Spleen (tissue), 11 donors: ENCODE results near the gene KL. TPM values are rescaled to one million over a fixed set of nuclear protein-coding genes. Genes with fewer than 3 reads are reported as not detected.

Experiments
- DNase-seq: peaks from one replicate; pipeline ENCODE4 v3.0.0-alpha.2; 2020
- H3K27ac ChIP-seq, 8 donors: fragments of 200-600 bp; sonication (generic) in 7 of 8; 1 replicate in 4 of 8; 2 replicates in 4 of 8; pipeline versions ENCODE4 v1.5.0 to v1.8.0; 2016 to 2021; ENCODE audit warnings: inconsistent platforms in 4 of 8, mild to moderate bottlenecking in 4 of 8, moderate library complexity in 1 of 8
- H3K27me3 ChIP-seq, 7 donors: fragments of 200-600 bp; sonication (generic) in 6 of 7; replicated peaks in 1 of 7; 1 replicate in 4 of 7; 2 replicates in 3 of 7; pipeline versions ENCODE4 v1.5.0 to v1.8.0; 2016 to 2021; ENCODE audit warnings: inconsistent platforms in 3 of 7, mild to moderate bottlenecking in 1 of 7
- H3K36me3 ChIP-seq, 6 donors: fragments of 200-600 bp; sonication (generic) in 5 of 6; 1 replicate in 4 of 6; 2 replicates in 2 of 6; pipeline versions ENCODE4 v1.5.0 to v1.8.0; 2016 to 2021; ENCODE audit warnings: inconsistent platforms in 2 of 6
- H3K4me1 ChIP-seq, 6 donors: fragments of 200-600 bp; sonication (generic) in 5 of 6; 1 replicate in 3 of 6; 2 replicates in 3 of 6; pipeline versions ENCODE4 v1.5.0 to v1.8.0; 2016 to 2021; ENCODE audit warnings: inconsistent platforms in 3 of 6
- H3K4me3 ChIP-seq, 8 donors: fragments of 200-600 bp; sonication (generic) in 7 of 8; 1 replicate in 4 of 8; 2 replicates in 4 of 8; pipeline versions ENCODE4 v1.5.0 to v1.8.0; 2016 to 2021; ENCODE audit warnings: inconsistent platforms in 4 of 8, mild to moderate bottlenecking in 4 of 8, moderate library complexity in 2 of 8
- H3K9me3 ChIP-seq, 8 donors: fragments of 200-600 bp; sonication (generic) in 7 of 8; 1 replicate in 4 of 8; 2 replicates in 4 of 8; pipeline versions ENCODE4 v1.5.0 to v1.8.0; 2016 to 2021; ENCODE audit warnings: inconsistent platforms in 4 of 8
- POLR2A ChIP-seq, 3 donors: fragments of 450-650 bp; IDR thresholded peaks; one replicate each; pipeline ENCODE4 v1.5.1; 2017; ENCODE audit warnings: antibody characterized with exemption in 3 of 3, mild to moderate bottlenecking in 1 of 3
- POLR2AphosphoS5 ChIP-seq, 3 donors: sonication (generic); formaldehyde crosslinking; IDR thresholded peaks; one replicate each; pipeline ENCODE4 v1.5.1; 2017; ENCODE audit warnings: antibody characterized with exemption in 3 of 3
- WGBS, 5 donors: extraction: QIAGEN DNeasy Blood & Tissue Kit in 3 of 5; methylation state at CpG; one replicate each; pipeline versions ENCODE4 v1.1.5 to v1.1.7; 2013 to 2018; 5-methylcytosine and 5-hydroxymethylcytosine counted together
- intact Hi-C: fragments of 100-400 bp; cut with DNase I; formaldehyde crosslinking; loops from one replicate; pipeline ENCODE4 v1.15.0; 2023; ENCODE audit warnings: low total_unique reads
- polyA plus RNA-seq, 3 donors: library from polyadenylated mRNA; stranded (reverse); fragments of 200-250 nt; gene quantifications; one replicate each; pipeline ENCODE4 v1.2.1, GENCODE V29; 2013
- total RNA-seq, 7 donors: library from RNA; depleted of rRNA in 3 of 7; stranded (reverse); fragments of >200 nt in 3 of 7; fragmentation: NEBNext Ultra II Directional in 4 of 7; extraction: Animal tissue kit (Norgen Biotek cat#: 25700) in 4 of 7; gene quantifications; one replicate each; pipeline versions ENCODE4 v1.1.0 to v1.2.1, GENCODE V29; 2016 to 2021
- TF ChIP-seq, protein P1 (sequence below), 11 experiments: fragments of 200-600 bp in 7 of 11; fragments of 450-650 bp in 4 of 11; sonication (generic) in 4 of 11; IDR thresholded peaks in 8 of 11; conservative IDR thresholded peaks in 3 of 11; 1 replicate in 7 of 11; 2 replicates in 4 of 11; pipeline versions ENCODE4 v1.4.0 to v1.8.0; 2016 to 2021; ENCODE audit warnings: antibody characterized with exemption in 11 of 11, inconsistent platforms in 4 of 11, mild to moderate bottlenecking in 1 of 11
- donor health status: healthy with polysubstance abuse.
- donor health status: DM: no; HTN: no; CAD: no; lungs with moderate emphysema.
- donor health status: DM: no; HTN: no; CAD: no.
- donor health status: Bipolar disorder and iron deficiency.
- donor health status: healthy.
- donor health status: DM: no; HTN: no; CAD: no.
- donor health status: DM: yes; HTN: yes; CAD: no.

Gene KL
- total and polyA plus RNA-seq, 10 donors: 0.35 to 10.2 (median 4.6) TPM

GRCh38 chr13:33099860-33100259, 83.6 kb downstream of the KL start:
- intact Hi-C loops: no loop called here
- no peak for DNase-seq
- Histone ChIP-seq H3K9me3 (peaks cover 0 to 19% (median 12%) of the 10 kb centered on the region in 8 donors), H3K4me3 (no peak overlapping the region), H3K27ac (no peak overlapping the region), H3K4me1 (no peaks in the 10 kb centered on the region), H3K36me3 (peaks cover 0 to 4% (median 0%) of the 10 kb centered on the region in 6 donors), H3K27me3 (no peaks in the 10 kb centered on the region)
- TF ChIP-seq POLR2A (IDR thresholded peaks at IDR 0.05): no peak
- TF ChIP-seq, protein P1, sequence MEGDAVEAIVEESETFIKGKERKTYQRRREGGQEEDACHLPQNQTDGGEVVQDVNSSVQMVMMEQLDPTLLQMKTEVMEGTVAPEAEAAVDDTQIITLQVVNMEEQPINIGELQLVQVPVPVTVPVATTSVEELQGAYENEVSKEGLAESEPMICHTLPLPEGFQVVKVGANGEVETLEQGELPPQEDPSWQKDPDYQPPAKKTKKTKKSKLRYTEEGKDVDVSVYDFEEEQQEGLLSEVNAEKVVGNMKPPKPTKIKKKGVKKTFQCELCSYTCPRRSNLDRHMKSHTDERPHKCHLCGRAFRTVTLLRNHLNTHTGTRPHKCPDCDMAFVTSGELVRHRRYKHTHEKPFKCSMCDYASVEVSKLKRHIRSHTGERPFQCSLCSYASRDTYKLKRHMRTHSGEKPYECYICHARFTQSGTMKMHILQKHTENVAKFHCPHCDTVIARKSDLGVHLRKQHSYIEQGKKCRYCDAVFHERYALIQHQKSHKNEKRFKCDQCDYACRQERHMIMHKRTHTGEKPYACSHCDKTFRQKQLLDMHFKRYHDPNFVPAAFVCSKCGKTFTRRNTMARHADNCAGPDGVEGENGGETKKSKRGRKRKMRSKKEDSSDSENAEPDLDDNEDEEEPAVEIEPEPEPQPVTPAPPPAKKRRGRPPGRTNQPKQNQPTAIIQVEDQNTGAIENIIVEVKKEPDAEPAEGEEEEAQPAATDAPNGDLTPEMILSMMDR (IDR thresholded peaks at IDR 0.05 in 8 of 11, conservative IDR thresholded peaks at IDR 0.05 in 3 of 11): no peak
- 69 to 92% (median 76%) methylated on average over 3 of the region's 3 CpGs for WGBS, 5 donors

GRCh38 chr13:33100886-33101285, 84.7 kb downstream of the KL start:
- peaks cover 0 to 19% (median 12%) of the 10 kb centered on the region in 8 donors for H3K9me3 ChIP-seq
- intact Hi-C loops: no loop called here
- H3K27ac ChIP-seq: no peak overlapping the region
- TF ChIP-seq, protein P1 (IDR thresholded peaks at IDR 0.05 in 8 of 11, conservative IDR thresholded peaks at IDR 0.05 in 3 of 11): no peak
- TF ChIP-seq POLR2A (IDR thresholded peaks at IDR 0.05) (no peak), POLR2AphosphoS5 (IDR thresholded peaks at IDR 0.05) (no peak)
- no peak for DNase-seq
- peaks cover 0 to 15% (median 0%) of the 10 kb centered on the region in 6 donors for H3K36me3 ChIP-seq
- H3K4me3 ChIP-seq: no peak overlapping the region
- H3K4me1 ChIP-seq: peaks cover 0 to 10% (median 0%) of the 10 kb centered on the region in 6 donors
- no peaks in the 10 kb centered on the region for H3K27me3 ChIP-seq
- WGBS, 5 donors: 81 to 93% (median 92%) methylated on average over 3 of the region's 3 CpGs

GRCh38 chr13:33101835-33102234, 85.6 kb downstream of the KL start:
- whole genome bisulfite sequencing, 5 donors: 90 to 97% (median 95%) methylated on average over 2 of the region's 2 CpGs
- DNase-seq: no peak
- intact Hi-C loops: no loop called here
- Histone ChIP-seq H3K27ac (no peak overlapping the region), H3K9me3 (peaks cover 0 to 19% (median 12%) of the 10 kb centered on the region in 8 donors), H3K36me3 (peaks cover 0 to 24% (median 0%) of the 10 kb centered on the region in 6 donors), H3K4me1 (peaks cover 0 to 11% (median 0%) of the 10 kb centered on the region in 6 donors), H3K27me3 (no peaks in the 10 kb centered on the region), H3K4me3 (no peak overlapping the region)
- TF ChIP-seq, protein P1 (IDR thresholded peaks at IDR 0.05 in 8 of 11, conservative IDR thresholded peaks at IDR 0.05 in 3 of 11): no peak
- no peak for TF ChIP-seq POLR2AphosphoS5 (IDR thresholded peaks at IDR 0.05)
- no peak for TF ChIP-seq POLR2A (IDR thresholded peaks at IDR 0.05)

- Histone ChIP-seq H3K4me1 (peaks cover 0 to 11% (median 0%) of the 10 kb centered on the region in 6 donors), H3K27me3 (no peaks in the 10 kb centered on the region), H3K4me3 (no peak overlapping the region), H3K27ac (no peak overlapping the region), H3K36me3 (peaks cover 0 to 40% (median 0%) of the 10 kb centered on the region in 6 donors), H3K9me3 (peaks cover 0 to 8% (median 1%) of the 10 kb centered on the region in 8 donors)
- WGBS, 5 donors: 76 to 92% (median 89%) methylated on average over 4 of the region's 4 CpGs
- intact Hi-C loops: no loop called here
- no peak for DNase-seq
- TF ChIP-seq, protein P1 (IDR thresholded peaks at IDR 0.05 in 8 of 11, conservative IDR thresholded peaks at IDR 0.05 in 3 of 11): no peak
- no peak for TF ChIP-seq POLR2AphosphoS5 (IDR thresholded peaks at IDR 0.05)
- TF ChIP-seq POLR2A (IDR thresholded peaks at IDR 0.05): no peak
Measured at GRCh38 chr13:33103457-33103856, 87.2 kb downstream of the KL start.
